Smooth muscle cell (in vitro differentiated cells): ENCODE measurements around the gene DISP3. TPM values are rescaled to one million over a fixed set of nuclear protein-coding genes. Genes with fewer than 3 reads are reported as not detected.

ENCODE experiments used
- DNase-seq: peaks from one replicate; lab custom pipeline; 2025; ENCODE audit not compliant: unreplicated experiment; lab: John Stamatoyannopoulos, UW
- H2AFZ ChIP-seq: fragments of 200-600 bp; sonication (generic); 2 replicates; pipeline ENCODE4 v1.6.0; 2016; ENCODE audit warnings: antibody characterized with exemption, low read depth, mild to moderate bottlenecking
- H3F3A ChIP-seq: fragments of 200-600 bp; sonication (generic); 2 replicates; pipeline ENCODE4 v1.6.0; 2017; ENCODE audit warnings: antibody characterized with exemption, low read depth
- H3K27ac ChIP-seq: fragments of 200-600 bp; sonication (generic); 2 replicates; pipeline ENCODE4 v1.5.1; 2016; ENCODE audit warnings: low read depth, mild to moderate bottlenecking
- H3K27me3 ChIP-seq: fragments of 200-600 bp; sonication (generic); 2 replicates; pipeline ENCODE4 v1.6.1; 2016; ENCODE audit warnings: low read depth, mild to moderate bottlenecking
- H3K36me3 ChIP-seq: fragments of 200-600 bp; sonication (generic); 2 replicates; pipeline ENCODE4 v1.5.1; 2016; ENCODE audit warnings: low read depth
- H3K4me1 ChIP-seq: fragments of 200-600 bp; sonication (generic); 2 replicates; pipeline ENCODE4 v1.5.1; 2016; ENCODE audit warnings: low read depth
- H3K4me2 ChIP-seq: fragments of 200-600 bp; sonication (generic); 2 replicates; pipeline ENCODE4 v1.6.0; 2016; ENCODE audit warnings: mild to moderate bottlenecking
- H3K4me3 ChIP-seq: fragments of 200-600 bp; sonication (generic); 2 replicates; pipeline ENCODE4 v1.5.1; 2016; ENCODE audit warnings: mild to moderate bottlenecking
- H3K79me2 ChIP-seq: fragments of 200-600 bp; sonication (generic); 2 replicates; pipeline ENCODE4 v1.6.0; 2016; ENCODE audit warnings: low read depth, mild to moderate bottlenecking
- H3K9ac ChIP-seq: fragments of 200-600 bp; sonication (generic); 2 replicates; pipeline ENCODE4 v1.6.0; 2016; ENCODE audit warnings: low read depth
- H3K9me3 ChIP-seq: fragments of 200-600 bp; sonication (generic); replicated peaks from 2 replicates; pipeline ENCODE4 v1.5.1; 2016; ENCODE audit warnings: low read depth
- H4K20me1 ChIP-seq: fragments of 200-600 bp; sonication (generic); 2 replicates; pipeline ENCODE4 v1.6.0; 2016; ENCODE audit warnings: low read depth
- WGBS: methylation state at CpG from one replicate; pipeline ENCODE4 v1.1.7; 2016; ENCODE audit warnings: low lambda C conversion rate; 5-methylcytosine and 5-hydroxymethylcytosine counted together
- polyA plus RNA-seq: library from polyadenylated mRNA; unstranded; fragments of >200 nt; fragmentation: Nextera tagmentation; extraction: Ambion mirVana; gene quantifications from 2 replicates; pipeline ENCODE4 v1.2.1, GENCODE V29; 2016
- total RNA-seq: library from RNA; depleted of rRNA; stranded (reverse); fragments of >200 nt; gene quantifications from 2 replicates; pipeline ENCODE4 v1.2.3, GENCODE V29; 2014
- TF ChIP-seq, protein P1 (sequence below): fragments of 200-600 bp; sonication (generic); IDR thresholded peaks from 2 replicates; pipeline ENCODE4 v1.5.1; 2017; ENCODE audit warnings: borderline replicate concordance, mild to moderate bottlenecking, antibody characterized with exemption; ENCODE audit not compliant: insufficient read depth, poor library complexity, severe bottlenecking

The DISP3 gene
- total and polyA plus RNA-seq, 2 experiments from 2014 or later, result 0.17 TPM; not detected in 1

DNA sequence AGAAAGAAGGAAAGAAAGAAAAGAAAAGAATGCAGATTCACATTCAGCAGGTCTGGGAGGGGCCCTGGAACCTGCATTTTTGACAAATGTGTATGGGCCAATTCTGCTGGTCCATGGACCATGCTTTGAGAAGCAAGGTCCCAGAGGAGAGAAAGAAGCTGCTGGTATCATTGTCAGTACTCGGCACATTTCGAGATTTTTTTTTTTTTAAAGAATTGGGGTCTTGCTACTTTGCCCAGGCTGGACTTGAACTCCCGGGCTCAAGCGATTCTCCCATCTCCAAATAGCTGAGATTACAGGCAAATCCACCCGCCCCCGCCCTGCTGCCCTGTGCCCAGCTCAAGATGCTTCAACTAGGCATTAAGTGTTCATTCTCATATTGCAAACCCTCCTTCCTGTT, 13.6 kb upstream of the DISP3 start:
- H3K4me3 ChIP-seq, result no peak overlapping the region
- no peaks in the 10 kb centered on the region for H4K20me1 ChIP-seq
- no peak overlapping the region for H2AFZ ChIP-seq
- H3K9me3 ChIP-seq, result no peaks in the 10 kb centered on the region
- DNase-seq, result no peak
- H3K4me2 ChIP-seq, result no peak overlapping the region
- WGBS, result 88% methylated on average over 6 of the region's 6 CpGs
- no peaks in the 10 kb centered on the region for H3K79me2 ChIP-seq
- no peaks in the 10 kb centered on the region for H3F3A ChIP-seq
- no peak overlapping the region for H3K9ac ChIP-seq
- peaks cover 20% of the 10 kb centered on the region for H3K27me3 ChIP-seq
- no peak overlapping the region for H3K27ac ChIP-seq
- TF ChIP-seq, protein P1, sequence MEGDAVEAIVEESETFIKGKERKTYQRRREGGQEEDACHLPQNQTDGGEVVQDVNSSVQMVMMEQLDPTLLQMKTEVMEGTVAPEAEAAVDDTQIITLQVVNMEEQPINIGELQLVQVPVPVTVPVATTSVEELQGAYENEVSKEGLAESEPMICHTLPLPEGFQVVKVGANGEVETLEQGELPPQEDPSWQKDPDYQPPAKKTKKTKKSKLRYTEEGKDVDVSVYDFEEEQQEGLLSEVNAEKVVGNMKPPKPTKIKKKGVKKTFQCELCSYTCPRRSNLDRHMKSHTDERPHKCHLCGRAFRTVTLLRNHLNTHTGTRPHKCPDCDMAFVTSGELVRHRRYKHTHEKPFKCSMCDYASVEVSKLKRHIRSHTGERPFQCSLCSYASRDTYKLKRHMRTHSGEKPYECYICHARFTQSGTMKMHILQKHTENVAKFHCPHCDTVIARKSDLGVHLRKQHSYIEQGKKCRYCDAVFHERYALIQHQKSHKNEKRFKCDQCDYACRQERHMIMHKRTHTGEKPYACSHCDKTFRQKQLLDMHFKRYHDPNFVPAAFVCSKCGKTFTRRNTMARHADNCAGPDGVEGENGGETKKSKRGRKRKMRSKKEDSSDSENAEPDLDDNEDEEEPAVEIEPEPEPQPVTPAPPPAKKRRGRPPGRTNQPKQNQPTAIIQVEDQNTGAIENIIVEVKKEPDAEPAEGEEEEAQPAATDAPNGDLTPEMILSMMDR, result no peak
- no peaks in the 10 kb centered on the region for H3K36me3 ChIP-seq
- no peaks in the 10 kb centered on the region for H3K4me1 ChIP-seq

GRCh38 chr1:11466416-11466815, 12.5 kb upstream of the DISP3 start:
- no peaks in the 10 kb centered on the region for H3K9me3 ChIP-seq
- no peak overlapping the region for H3K9ac ChIP-seq
- no peaks in the 10 kb centered on the region for H3F3A ChIP-seq
- TF ChIP-seq, protein P1, result no peak
- no peaks in the 10 kb centered on the region for H3K36me3 ChIP-seq
- DNase-seq, result no peak
- H3K27ac ChIP-seq, result no peak overlapping the region
- H3K4me3 ChIP-seq, result no peak overlapping the region
- no peak overlapping the region for H3K4me2 ChIP-seq
- peaks cover 26% of the 10 kb centered on the region for H3K27me3 ChIP-seq
- no peaks in the 10 kb centered on the region for H3K79me2 ChIP-seq
- no peaks in the 10 kb centered on the region for H4K20me1 ChIP-seq
- no peaks in the 10 kb centered on the region for H3K4me1 ChIP-seq
- 83% methylated on average over 2 of the region's 2 CpGs for WGBS
- H2AFZ ChIP-seq, result no peak overlapping the region

DNA sequence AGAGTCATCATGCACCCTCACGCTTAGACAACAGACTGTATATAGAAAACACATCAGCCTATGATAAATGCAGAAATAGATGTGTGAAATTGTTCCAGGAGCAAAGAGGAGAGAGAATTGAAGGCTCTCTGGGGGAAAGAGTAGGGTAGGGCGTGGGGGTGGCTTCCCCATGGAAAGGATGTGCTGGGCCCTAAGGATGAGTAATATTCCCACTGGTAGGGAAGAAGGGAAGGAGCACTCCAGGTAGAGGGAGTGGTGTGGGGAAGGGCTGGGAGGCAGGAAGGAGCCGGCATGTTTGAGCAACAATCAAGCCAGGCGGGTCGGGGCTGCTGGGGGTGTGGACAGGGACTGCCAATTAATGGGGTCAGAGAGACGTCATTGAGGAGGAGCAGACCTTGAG, 10.1 kb upstream of the DISP3 start:
- Histone ChIP-seq H3F3A (no peaks in the 10 kb centered on the region), H3K36me3 (no peaks in the 10 kb centered on the region), H3K79me2 (no peaks in the 10 kb centered on the region), H3K9ac (no peak overlapping the region), H3K4me1 (no peaks in the 10 kb centered on the region), H4K20me1 (no peaks in the 10 kb centered on the region), H3K27ac (no peak overlapping the region), H3K4me3 (no peak overlapping the region), H3K9me3 (no peaks in the 10 kb centered on the region), H2AFZ (no peak overlapping the region), H3K27me3 (peaks cover 9% of the 10 kb centered on the region), H3K4me2 (no peak overlapping the region)
- WGBS, result 54% methylated on average over 6 of the region's 6 CpGs
- no peak for DNase-seq
- TF ChIP-seq, protein P1, result no peak

GRCh38 chr1:11470912-11471311, 8.0 kb upstream of the DISP3 start:
- no peak overlapping the region for H3K9ac ChIP-seq
- no peaks in the 10 kb centered on the region for H3K79me2 ChIP-seq
- no peak overlapping the region for H3K4me3 ChIP-seq
- WGBS, result 65% methylated on average over 2 of the region's 2 CpGs
- no peak for DNase-seq
- no peak overlapping the region for H2AFZ ChIP-seq
- H3K27me3 ChIP-seq, result peaks cover 10% of the 10 kb centered on the region
- H4K20me1 ChIP-seq, result no peaks in the 10 kb centered on the region
- no peaks in the 10 kb centered on the region for H3K4me1 ChIP-seq
- no peak overlapping the region for H3K27ac ChIP-seq
- H3F3A ChIP-seq, result no peaks in the 10 kb centered on the region
- no peaks in the 10 kb centered on the region for H3K36me3 ChIP-seq
- no peaks in the 10 kb centered on the region for H3K9me3 ChIP-seq
- TF ChIP-seq, protein P1, result no peak
- H3K4me2 ChIP-seq, result no peak overlapping the region
